GM19468 (cell line): ENCODE measurements around the gene TMEM43.

ENCODE experiments used
- ATAC-seq: cut with Tn5 transposase; IDR thresholded peaks from one replicate; pipeline ENCODE4 v1.9.1; 2021; ENCODE audit warnings: mild to moderate bottlenecking, moderate library complexity, moderate number of reproducible peaks; ENCODE audit not compliant: unreplicated experiment; ENCODE audit errors: extremely low read depth

The TMEM43 gene

GRCh38 chr3:14170531-14171159 lies 45.8 kb downstream of the TMEM43 start:
- no peak for ATAC-seq

DNA sequence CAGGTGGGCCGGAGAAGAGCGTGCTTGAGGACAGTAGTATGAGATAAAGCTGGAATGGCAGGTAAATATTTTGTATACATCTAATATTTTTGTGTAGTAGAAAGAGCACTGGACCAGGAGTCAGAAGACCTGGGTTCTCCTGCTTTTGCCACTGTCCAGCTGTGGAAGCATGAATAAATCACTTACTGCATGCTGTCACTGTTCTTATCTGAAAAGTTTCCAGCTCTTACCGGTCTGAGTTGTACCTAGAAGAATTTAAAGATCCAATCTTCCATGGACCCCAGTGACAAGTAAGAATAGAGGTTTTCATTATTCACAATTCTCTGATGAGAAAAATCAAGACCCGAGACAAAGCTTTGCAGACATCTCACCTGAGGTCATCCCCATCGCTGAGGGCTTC lies 47.6 kb downstream of the TMEM43 start:
- ATAC-seq = no peak

- no peak for ATAC-seq
Observed at GRCh38 chr3:14174483-14174882, 49.6 kb downstream of the TMEM43 start.

- no peak for ATAC-seq
Observed at GRCh38 chr3:14175383-14176037, 50.7 kb downstream of the TMEM43 start.

DNA sequence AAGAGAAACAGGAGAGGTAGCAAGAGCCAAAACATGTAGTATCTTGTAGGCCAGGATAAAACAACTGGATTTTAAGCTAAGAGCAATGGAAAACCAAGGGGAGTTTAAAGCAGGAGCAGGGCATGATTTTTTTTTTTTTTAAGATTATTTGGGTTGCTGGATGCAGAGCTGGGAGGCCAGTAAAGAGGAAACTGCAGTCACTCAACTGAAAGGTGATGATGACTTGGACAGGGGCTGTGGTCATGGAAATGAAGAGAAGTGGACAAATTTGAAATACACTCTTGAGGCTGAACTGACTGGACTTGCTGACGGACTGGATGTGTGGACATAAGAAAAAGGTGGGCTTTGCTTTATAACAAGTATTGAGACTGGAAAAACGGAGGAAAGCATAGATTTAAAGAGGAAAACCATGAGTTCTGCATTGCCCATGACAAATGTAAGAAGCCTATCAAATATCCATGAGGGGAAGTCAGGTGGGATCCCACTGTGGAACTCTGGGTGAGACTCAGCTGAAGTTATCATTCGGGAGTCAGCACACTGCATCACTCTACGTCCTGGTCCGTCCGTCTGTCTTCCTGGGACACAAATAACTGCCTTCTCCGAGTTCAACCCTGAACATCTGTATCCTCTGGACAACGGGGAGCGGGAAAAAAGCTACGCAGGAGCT lies 52.9 kb downstream of the TMEM43 start:
- no peak for ATAC-seq

GRCh38 chr3:14178247-14179113 lies 53.6 kb downstream of the TMEM43 start, which contains the start of the genes LSM3 and XPC:
TSS of gene LSM3 (plus strand) at chr3:14178817. CDS start at chr3:14178861, 44 bp downstream.
TSS of gene XPC (minus strand) at chr3:14178601. CDS start at chr3:14178568, 33 bp downstream.
- peak; percentile 95 for ATAC-seq

DNA sequence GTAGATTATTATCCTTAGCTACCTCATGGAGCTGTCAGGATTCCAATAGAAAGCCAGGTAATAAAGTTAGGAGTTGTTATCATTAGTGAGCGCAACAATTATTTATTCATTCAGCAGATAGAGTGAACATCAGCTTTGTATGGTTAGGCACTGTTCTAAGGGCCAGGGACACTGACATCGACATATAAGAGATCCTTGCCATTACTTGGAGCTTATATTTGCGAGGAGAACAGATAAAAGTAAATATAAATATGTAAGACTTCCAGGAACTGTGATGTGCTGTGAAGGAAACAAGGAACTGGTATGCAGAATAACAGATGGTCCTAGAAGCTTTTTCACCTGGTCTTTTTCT lies 54.2 kb downstream of the TMEM43 start:
- no peak for ATAC-seq

DNA sequence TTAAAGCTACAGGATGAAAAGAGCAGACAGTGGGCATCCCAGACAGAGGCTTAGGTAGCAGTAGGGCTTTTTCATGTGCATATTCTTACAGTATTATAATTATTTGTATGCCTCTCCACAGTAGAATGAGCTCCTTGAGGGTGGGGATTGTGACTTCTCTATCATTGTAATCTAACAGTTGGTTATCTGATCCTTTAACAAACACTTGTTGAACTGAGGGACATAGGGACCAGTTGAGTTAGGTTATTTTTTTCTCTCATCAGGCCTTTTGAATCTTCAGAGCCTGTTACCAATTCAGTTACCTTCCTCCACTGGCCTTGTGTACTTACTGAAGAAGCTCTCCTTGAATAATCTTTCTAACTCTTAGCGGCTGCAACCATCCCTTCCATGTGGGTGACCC lies 54.9 kb downstream of the TMEM43 start:
- no peak for ATAC-seq

DNA sequence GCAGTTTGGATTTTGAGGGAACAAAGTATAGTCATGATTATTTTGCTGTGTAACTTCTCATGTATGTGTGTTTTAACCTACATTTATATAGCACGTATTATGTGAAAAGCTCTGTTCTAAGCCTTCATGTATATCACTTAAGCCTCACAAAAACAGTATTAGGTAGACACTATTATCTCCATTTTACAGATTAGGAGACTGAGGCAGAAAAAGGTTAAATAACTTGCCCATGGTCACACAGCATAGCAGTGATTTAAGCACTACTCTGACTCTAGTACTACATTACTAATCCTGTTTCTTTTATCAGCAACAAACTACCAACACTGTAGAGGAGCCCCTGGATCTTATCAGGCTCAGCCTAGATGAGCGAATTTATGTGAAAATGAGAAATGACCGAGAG lies 56.4 kb downstream of the TMEM43 start:
- no peak for ATAC-seq

GRCh38 chr3:14183015-14183577 lies 58.2 kb downstream of the TMEM43 start:
- no peak for ATAC-seq

GRCh38 chr3:14186854-14187458 lies 62.1 kb downstream of the TMEM43 start:
- ATAC-seq = no peak

DNA sequence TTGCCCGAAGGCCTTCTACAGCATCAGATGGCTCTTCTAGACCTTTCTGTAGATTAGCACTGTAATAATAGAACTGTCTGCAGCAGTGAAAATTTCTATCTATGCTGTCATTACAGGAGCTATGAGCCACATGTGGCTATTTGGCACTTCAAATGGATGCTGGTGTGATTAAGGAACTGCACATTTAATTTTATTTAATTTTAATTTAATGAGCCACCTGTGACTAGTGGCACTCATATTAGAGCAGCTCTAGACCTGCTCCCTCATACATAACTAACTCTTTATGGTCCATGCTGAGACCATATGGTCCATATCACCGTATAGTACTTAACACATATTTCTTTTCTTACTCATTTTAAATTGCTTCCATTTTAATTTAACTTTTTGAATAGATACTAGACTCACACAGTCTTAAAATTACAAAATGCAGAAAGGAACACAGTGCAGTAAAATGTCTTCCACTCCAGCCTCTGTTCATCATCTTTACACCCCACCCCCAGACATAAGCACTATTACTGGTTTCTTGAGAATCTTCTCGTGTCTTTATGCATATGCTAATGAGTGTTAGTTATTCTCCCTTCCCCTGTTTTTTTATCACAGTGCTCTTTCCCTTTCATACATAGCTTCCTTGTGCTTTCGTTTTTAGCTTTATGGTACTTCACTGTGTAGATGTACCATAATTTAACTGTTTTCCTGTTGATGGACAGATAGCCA lies 63.3 kb downstream of the TMEM43 start:
- ATAC-seq = no peak
